IPS-15b (cell line): ENCODE data around the gene RPS6KA3.

Source experiments
- H3K27me3 ChIP-seq: one replicate; pipeline ENCODE4 v1.6.1; 2013; ENCODE audit warnings: low read length; ENCODE audit not compliant: control insufficient read depth, insufficient read depth
- H3K36me3 ChIP-seq: one replicate; pipeline ENCODE4 v1.6.1; 2013; ENCODE audit warnings: low read length; ENCODE audit not compliant: control insufficient read depth, insufficient read depth
- H3K4me1 ChIP-seq: one replicate; pipeline ENCODE4 v1.6.1; 2013; ENCODE audit warnings: mild to moderate bottlenecking, low read length; ENCODE audit not compliant: control insufficient read depth, insufficient read depth
- H3K4me3 ChIP-seq: one replicate; pipeline ENCODE4 v1.5.1; 2013; ENCODE audit warnings: low read depth, low read length
- H3K9ac ChIP-seq: one replicate; pipeline ENCODE4 v1.6.1; 2013; ENCODE audit warnings: low read depth, mild to moderate bottlenecking, low read length
- H3K9me3 ChIP-seq: one replicate; pipeline ENCODE4 v1.6.1; 2013; ENCODE audit warnings: mild to moderate bottlenecking, low read length; ENCODE audit not compliant: control insufficient read depth, insufficient read depth

Gene RPS6KA3

GRCh38 chrX:20233336-20233735 lies 33.4 kb downstream of the RPS6KA3 start:
- Histone ChIP-seq H3K9ac (no peak overlapping the region), H3K9me3 (peaks cover 3% of the 10 kb centered on the region), H3K4me1 (no peaks in the 10 kb centered on the region), H3K36me3 (no peaks in the 10 kb centered on the region), H3K4me3 (no peak overlapping the region), H3K27me3 (no peaks in the 10 kb centered on the region)

- peaks cover 3% of the 10 kb centered on the region for H3K9me3 ChIP-seq
- H3K36me3 ChIP-seq, result no peaks in the 10 kb centered on the region
Observed at GRCh38 chrX:20231598-20231997, 35.1 kb downstream of the RPS6KA3 start.

GRCh38 chrX:20230406-20230805 lies 36.3 kb downstream of the RPS6KA3 start:
- Histone ChIP-seq H3K36me3 (no peaks in the 10 kb centered on the region), H3K4me1 (no peaks in the 10 kb centered on the region), H3K27me3 (no peaks in the 10 kb centered on the region), H3K9ac (no peak overlapping the region), H3K4me3 (no peak overlapping the region), H3K9me3 (peaks cover 2% of the 10 kb centered on the region)

More at GRCh38 chrX:20231598-20231997, 35.1 kb downstream of the RPS6KA3 start:
- no peak overlapping the region for H3K4me3 ChIP-seq
- no peak overlapping the region for H3K9ac ChIP-seq
- no peaks in the 10 kb centered on the region for H3K4me1 ChIP-seq
- no peaks in the 10 kb centered on the region for H3K27me3 ChIP-seq

GRCh38 chrX:20229155-20229554 lies 37.6 kb downstream of the RPS6KA3 start:
- Histone ChIP-seq H3K4me3 (no peak overlapping the region), H3K36me3 (no peaks in the 10 kb centered on the region), H3K4me1 (peaks cover 3% of the 10 kb centered on the region), H3K9me3 (no peaks in the 10 kb centered on the region), H3K27me3 (no peaks in the 10 kb centered on the region), H3K9ac (no peak overlapping the region)

GRCh38 chrX:20228245-20228644 lies 38.5 kb downstream of the RPS6KA3 start:
- Histone ChIP-seq H3K4me1 (peaks cover 3% of the 10 kb centered on the region), H3K9ac (no peak overlapping the region), H3K36me3 (no peaks in the 10 kb centered on the region), H3K9me3 (no peaks in the 10 kb centered on the region), H3K27me3 (no peaks in the 10 kb centered on the region), H3K4me3 (no peak overlapping the region)

GRCh38 chrX:20227116-20227515 lies 39.6 kb downstream of the RPS6KA3 start:
- Histone ChIP-seq H3K36me3 (no peaks in the 10 kb centered on the region), H3K27me3 (no peaks in the 10 kb centered on the region)

GRCh38 chrX:20225488-20225833 lies 41.2 kb downstream of the RPS6KA3 start:
- peaks cover 3% of the 10 kb centered on the region for H3K4me1 ChIP-seq
- H3K36me3 ChIP-seq, result no peaks in the 10 kb centered on the region
- no peak overlapping the region for H3K9ac ChIP-seq
- H3K27me3 ChIP-seq, result no peaks in the 10 kb centered on the region
- no peaks in the 10 kb centered on the region for H3K9me3 ChIP-seq
- no peak overlapping the region for H3K4me3 ChIP-seq

More at GRCh38 chrX:20227116-20227515, 39.6 kb downstream of the RPS6KA3 start:
- Histone ChIP-seq H3K9ac (no peak overlapping the region), H3K4me3 (no peak overlapping the region), H3K9me3 (no peaks in the 10 kb centered on the region), H3K4me1 (peaks cover 3% of the 10 kb centered on the region)

GRCh38 chrX:20224814-20225487 lies 41.8 kb downstream of the RPS6KA3 start:
- Histone ChIP-seq H3K36me3 (no peaks in the 10 kb centered on the region), H3K4me3 (no peak overlapping the region), H3K27me3 (no peaks in the 10 kb centered on the region), H3K9ac (no peak overlapping the region), H3K9me3 (no peaks in the 10 kb centered on the region), H3K4me1 (peaks cover 3% of the 10 kb centered on the region)

- H3K36me3 ChIP-seq, result no peaks in the 10 kb centered on the region
- no peak overlapping the region for H3K4me3 ChIP-seq
- peaks cover 3% of the 10 kb centered on the region for H3K4me1 ChIP-seq
- H3K27me3 ChIP-seq, result no peaks in the 10 kb centered on the region
- no peak overlapping the region for H3K9ac ChIP-seq
- H3K9me3 ChIP-seq, result no peaks in the 10 kb centered on the region
Observed at GRCh38 chrX:20221902-20222301, 44.8 kb downstream of the RPS6KA3 start.

- H3K9me3 ChIP-seq, result no peaks in the 10 kb centered on the region
- no peaks in the 10 kb centered on the region for H3K27me3 ChIP-seq
- H3K36me3 ChIP-seq, result no peaks in the 10 kb centered on the region
- H3K4me1 ChIP-seq, result no peaks in the 10 kb centered on the region
- no peak overlapping the region for H3K4me3 ChIP-seq
- H3K9ac ChIP-seq, result no peak overlapping the region
Observed at GRCh38 chrX:20218836-20219505, 47.7 kb downstream of the RPS6KA3 start.

GRCh38 chrX:20217906-20218305 lies 48.8 kb downstream of the RPS6KA3 start:
- Histone ChIP-seq H3K36me3 (no peaks in the 10 kb centered on the region), H3K4me3 (no peak overlapping the region), H3K4me1 (no peaks in the 10 kb centered on the region), H3K9me3 (no peaks in the 10 kb centered on the region), H3K9ac (no peak overlapping the region), H3K27me3 (no peaks in the 10 kb centered on the region)

- no peak overlapping the region for H3K4me3 ChIP-seq
- H3K4me1 ChIP-seq, result no peaks in the 10 kb centered on the region
- no peaks in the 10 kb centered on the region for H3K27me3 ChIP-seq
- H3K36me3 ChIP-seq, result no peaks in the 10 kb centered on the region
- no peak overlapping the region for H3K9ac ChIP-seq
- no peaks in the 10 kb centered on the region for H3K9me3 ChIP-seq
Observed at GRCh38 chrX:20217271-20217670, 49.4 kb downstream of the RPS6KA3 start.
